Measurements from ENCODE around the gene NDUFS6. TPM values are rescaled to one million over a fixed set of nuclear protein-coding genes. Genes with fewer than 3 reads are reported as not detected.
"Not testable (repeated sequence)": the region's sequence is repeated elsewhere in the genome, so short reads cannot be mapped to it uniquely, and the experiment has no call there.

NDUFS6 gene
- total RNA-seq, 6 donors from 2014 or later = 22.9 to 64.6 (median 39.3) TPM

GRCh38 chr5:1842004-1842819, 41.0 kb downstream of the NDUFS6 start:
- Histone ChIP-seq H3K27ac (no peak overlapping the region), H3K27me3 (peaks cover 0 to 5% (median 0%) of the 10 kb centered on the region in 4 donors), H3K4me3 (no peak overlapping the region), H3K9me3 (no peaks in the 10 kb centered on the region), H3K36me3 (no peaks in the 10 kb centered on the region), H3K4me1 (no peaks in the 10 kb centered on the region)
- WGBS, 2 donors = 55 to 59% methylated on average over 17 of the region's 17 CpGs
- no peak for ATAC-seq (ENCODE audit: low FRiP score in 2 of 2)
- TF ChIP-seq POLR2AphosphoS5 (IDR thresholded peaks at IDR 0.05) (no peak), EP300 (IDR thresholded peaks at IDR 0.05) (no peak), POLR2A (IDR thresholded peaks at IDR 0.05) (no peak), CTCF (IDR thresholded peaks at IDR 0.05) (no peak)
- no peak for DNase-seq

- not testable (repeated sequence) for H3K27ac ChIP-seq; H3K27me3 ChIP-seq; ATAC-seq (ENCODE audit: low FRiP score in 2 of 2); DNase-seq; H3K9me3 ChIP-seq; H3K4me1 ChIP-seq; H3K4me3 ChIP-seq; H3K36me3 ChIP-seq
- WGBS, 2 donors = 85 to 95% methylated on average over 10 of the region's 10 CpGs
Measured at GRCh38 chr5:1843761-1844160, 42.6 kb downstream of the NDUFS6 start.

GRCh38 chr5:1844708-1845436, 43.7 kb downstream of the NDUFS6 start:
- peaks cover 0 to 5% (median 0%) of the 10 kb centered on the region in 4 donors for H3K27me3 ChIP-seq

GRCh38 chr5:1845696-1846095, 44.5 kb downstream of the NDUFS6 start:
- Histone ChIP-seq H3K4me1 (no peaks in the 10 kb centered on the region), H3K36me3 (no peaks in the 10 kb centered on the region), H3K27ac (no peak overlapping the region), H3K27me3 (peaks cover 0 to 5% (median 0%) of the 10 kb centered on the region in 4 donors), H3K9me3 (no peaks in the 10 kb centered on the region), H3K4me3 (no peak overlapping the region)
- no peak for TF ChIP-seq EP300 (IDR thresholded peaks at IDR 0.05)
- no peak for TF ChIP-seq POLR2A (IDR thresholded peaks at IDR 0.05)
- no peak for TF ChIP-seq CTCF (IDR thresholded peaks at IDR 0.05)
- no peak for TF ChIP-seq POLR2AphosphoS5 (IDR thresholded peaks at IDR 0.05)
- WGBS, 2 donors = 62 to 92% methylated on average over 1 of the region's 1 CpG
- no peak for ATAC-seq (ENCODE audit: low FRiP score in 2 of 2)
- no peak for DNase-seq

More at GRCh38 chr5:1844708-1845436, 43.7 kb downstream of the NDUFS6 start:
- Histone ChIP-seq H3K36me3 (no peaks in the 10 kb centered on the region), H3K9me3 (no peaks in the 10 kb centered on the region), H3K4me1 (no peaks in the 10 kb centered on the region), H3K4me3 (no peak overlapping the region), H3K27ac (no peak overlapping the region)
- ATAC-seq (ENCODE audit: low FRiP score in 2 of 2) = no peak
- WGBS, 2 donors = 94 to 96% methylated on average over 5 of the region's 5 CpGs
- DNase-seq = no peak
- TF ChIP-seq CTCF (IDR thresholded peaks at IDR 0.05) (no peak), POLR2AphosphoS5 (IDR thresholded peaks at IDR 0.05) (no peak), EP300 (IDR thresholded peaks at IDR 0.05) (no peak), POLR2A (IDR thresholded peaks at IDR 0.05) (no peak)

GRCh38 chr5:1846583-1846982, 45.4 kb downstream of the NDUFS6 start:
- TF ChIP-seq POLR2AphosphoS5 (IDR thresholded peaks at IDR 0.05) = no peak
- no peak for TF ChIP-seq EP300 (IDR thresholded peaks at IDR 0.05)
- Histone ChIP-seq H3K9me3 (no peaks in the 10 kb centered on the region), H3K27me3 (peaks cover 0 to 6% (median 3%) of the 10 kb centered on the region in 4 donors), H3K4me3 (no peak overlapping the region), H3K4me1 (peaks cover 0 to 6% (median 0%) of the 10 kb centered on the region in 4 donors), H3K36me3 (no peaks in the 10 kb centered on the region), H3K27ac (no peak overlapping the region)
- 90 to 100% methylated on average over 2 to 13 of the region's 13 CpGs for WGBS, 2 donors
- no peak for ATAC-seq (ENCODE audit: low FRiP score in 2 of 2)
- peak in 1 of 2 donors; percentile 55 for DNase-seq

Measured in upper lobe of left lung (tissue), 6 donors.